Measurements from ENCODE around the gene EHMT1. TPM values are rescaled to one million over a fixed set of nuclear protein-coding genes. Genes with fewer than 3 reads are reported as not detected.

Gene EHMT1
- total RNA-seq, 4 donors from 2014 or later: 38.6 to 77.8 (median 54.3) TPM

- peak overlapping the region in 1 of 4 donors; percentile 60 for H3K27ac ChIP-seq
- H3K27me3 ChIP-seq: no peaks in the 10 kb centered on the region
- no peak for TF ChIP-seq POLR2A (IDR thresholded peaks at IDR 0.05)
- TF ChIP-seq CTCF (IDR thresholded peaks at IDR 0.05 in 4 of 5, conservative IDR thresholded peaks at IDR 0.05 in 1 of 5): no peak
- no peak for DNase-seq
- H3K9me3 ChIP-seq: no peaks in the 10 kb centered on the region
- in situ Hi-C loops (cut with MboI; ENCODE audit: low sequenced_read_pairs in 4 of 4) (no loop called here), intact Hi-C loops (cut with DNase I; ENCODE audit: low total_unique reads) (loop anchor here (5.0 kb wide), 1 partner anchor 88 kb away; no protein-coding TSS in a partner anchor)
- ATAC-seq: no peak
- H3K4me1 ChIP-seq: peaks cover 36 to 56% of the 10 kb centered on the region in 2 donors
- no peaks in the 10 kb centered on the region for H3K36me3 ChIP-seq
- no peak overlapping the region for H3K4me3 ChIP-seq
Observed at GRCh38 chr9:137674307-137674975, 55.6 kb downstream of the EHMT1 start.

GRCh38 chr9:137674976-137675320 is 56.1 kb downstream of the EHMT1 start:
- no peak for DNase-seq
- Histone ChIP-seq H3K9me3 (no peaks in the 10 kb centered on the region), H3K27me3 (no peaks in the 10 kb centered on the region), H3K4me3 (no peak overlapping the region), H3K36me3 (no peaks in the 10 kb centered on the region), H3K4me1 (peaks cover 39 to 53% of the 10 kb centered on the region in 2 donors), H3K27ac (no peak overlapping the region)
- TF ChIP-seq CTCF (IDR thresholded peaks at IDR 0.05 in 4 of 5, conservative IDR thresholded peaks at IDR 0.05 in 1 of 5) (no peak), POLR2A (IDR thresholded peaks at IDR 0.05) (no peak)
- intact Hi-C loops (cut with DNase I; ENCODE audit: low total_unique reads) (loop anchor here (5.0 kb wide), 1 partner anchor 87 kb away; no protein-coding TSS in a partner anchor), in situ Hi-C loops (cut with MboI; ENCODE audit: low sequenced_read_pairs in 4 of 4) (no loop called here)
- no peak for ATAC-seq

GRCh38 chr9:137676998-137677397 is 58.2 kb downstream of the EHMT1 start:
- Histone ChIP-seq H3K4me3 (no peak overlapping the region), H3K36me3 (no peaks in the 10 kb centered on the region), H3K9me3 (no peaks in the 10 kb centered on the region), H3K4me1 (peaks cover 26 to 32% of the 10 kb centered on the region in 2 donors), H3K27me3 (no peaks in the 10 kb centered on the region), H3K27ac (no peak overlapping the region)
- no peak for TF ChIP-seq POLR2A (IDR thresholded peaks at IDR 0.05)
- intact Hi-C loops (cut with DNase I; ENCODE audit: low total_unique reads) (no loop called here), in situ Hi-C loops (cut with MboI; ENCODE audit: low sequenced_read_pairs in 4 of 4) (no loop called here)
- no peak for ATAC-seq
- no peak for DNase-seq

- TF ChIP-seq POLR2A (IDR thresholded peaks at IDR 0.05): no peak
- TF ChIP-seq CTCF (IDR thresholded peaks at IDR 0.05 in 4 of 5, conservative IDR thresholded peaks at IDR 0.05 in 1 of 5): no peak
- Histone ChIP-seq H3K27ac (no peak overlapping the region), H3K27me3 (no peaks in the 10 kb centered on the region), H3K4me1 (peaks cover 23 to 32% of the 10 kb centered on the region in 2 donors), H3K36me3 (no peaks in the 10 kb centered on the region), H3K4me3 (no peak overlapping the region), H3K9me3 (no peaks in the 10 kb centered on the region)
- DNase-seq: no peak
- ATAC-seq: no peak
- in situ Hi-C loops (cut with MboI; ENCODE audit: low sequenced_read_pairs in 4 of 4) (no loop called here), intact Hi-C loops (cut with DNase I; ENCODE audit: low total_unique reads) (no loop called here)
Observed at GRCh38 chr9:137678202-137678601, 59.4 kb downstream of the EHMT1 start.

- ATAC-seq: no peak
- in situ Hi-C loops (cut with MboI; ENCODE audit: low sequenced_read_pairs in 4 of 4): no loop called here
Observed at GRCh38 chr9:137679249-137679648, 60.4 kb downstream of the EHMT1 start.

More at GRCh38 chr9:137679249-137679648, 60.4 kb downstream of the EHMT1 start:
- Histone ChIP-seq H3K9me3 (no peaks in the 10 kb centered on the region), H3K36me3 (no peaks in the 10 kb centered on the region), H3K27me3 (no peaks in the 10 kb centered on the region), H3K4me3 (no peak overlapping the region), H3K27ac (no peak overlapping the region), H3K4me1 (peaks cover 13 to 26% of the 10 kb centered on the region in 2 donors)
- intact Hi-C loops (cut with DNase I; ENCODE audit: low total_unique reads): no loop called here
- DNase-seq: no peak
- TF ChIP-seq POLR2A (IDR thresholded peaks at IDR 0.05) (no peak), CTCF (IDR thresholded peaks at IDR 0.05 in 4 of 5, conservative IDR thresholded peaks at IDR 0.05 in 1 of 5) (no peak)
